Breast epithelium (tissue), 4 donors: ENCODE results near the gene IHH. TPM values are rescaled to one million over a fixed set of nuclear protein-coding genes. Genes with fewer than 3 reads are reported as not detected.

ENCODE experiments used
- DNase-seq, 2 donors: peaks; one replicate each; pipeline ENCODE4 v3.0.0-alpha.2; 2019; ENCODE audit warnings: low spot score in 2 of 2
- H3K27ac ChIP-seq, 2 donors: fragments of 200-600 bp; sonication (generic) in 1 of 2; one replicate each; pipeline ENCODE4 v1.5.1; 2016 to 2019; ENCODE audit warnings: mild to moderate bottlenecking in 1 of 2
- H3K27me3 ChIP-seq, 2 donors: fragments of 200-600 bp; sonication (generic) in 1 of 2; one replicate each; pipeline versions ENCODE4 v1.5.1 to v1.6.0; 2017 to 2019; ENCODE audit warnings: control low read depth in 1 of 2, mild to moderate bottlenecking in 1 of 2
- H3K36me3 ChIP-seq: fragments of 200-600 bp; one replicate; pipeline ENCODE4 v1.5.1; 2019
- H3K4me1 ChIP-seq, 2 donors: fragments of 200-600 bp; sonication (generic); one replicate each; pipeline ENCODE4 v1.5.1; 2016 to 2019; ENCODE audit warnings: control low read depth in 1 of 2
- H3K4me3 ChIP-seq, 3 donors: fragments of 200-600 bp; sonication (generic); 1 replicate in 2 of 3; 2 replicates in 1 of 3; pipeline ENCODE4 v1.5.1; 2016 to 2019; ENCODE audit warnings: mild to moderate bottlenecking in 3 of 3, moderate library complexity in 2 of 3
- H3K9me3 ChIP-seq, 2 donors: fragments of 200-600 bp; sonication (generic) in 1 of 2; one replicate each; pipeline ENCODE4 v1.5.1; 2016 to 2019; ENCODE audit warnings: control low read depth in 1 of 2
- CTCF ChIP-seq, 3 donors: fragments of 450-650 bp; IDR thresholded peaks; one replicate each; pipeline ENCODE4 v1.5.1; 2016 to 2017; ENCODE audit warnings: antibody characterized with exemption in 3 of 3, mild to moderate bottlenecking in 3 of 3, moderate library complexity in 3 of 3
- POLR2A ChIP-seq: fragments of 450-650 bp; IDR thresholded peaks from one replicate; pipeline ENCODE4 v1.6.1; 2016; ENCODE audit warnings: antibody characterized with exemption, mild to moderate bottlenecking, moderate library complexity
- POLR2AphosphoS5 ChIP-seq, 3 donors: sonication (generic); formaldehyde crosslinking; IDR thresholded peaks; one replicate each; pipeline ENCODE4 v1.6.1; 2017; ENCODE audit warnings: antibody characterized with exemption in 3 of 3
- intact Hi-C: fragments of 100-400 bp; cut with DNase I; formaldehyde crosslinking; loops from one replicate; pipeline ENCODE4 v1.15.1; 2023; ENCODE audit warnings: low total_unique reads
- total RNA-seq, 3 donors: library from RNA; depleted of rRNA; stranded (reverse); fragments of >200 nt; gene quantifications; one replicate each; pipeline ENCODE4 v1.1.0, GENCODE V29; 2016

The IHH gene
- total RNA-seq, 3 donors from 2014 or later, result 0.16 to 0.66 TPM; not detected in 1

- Histone ChIP-seq H3K36me3 (no peaks in the 10 kb centered on the region), H3K27me3 (no peaks in the 10 kb centered on the region), H3K27ac (no peak overlapping the region), H3K9me3 (no peaks in the 10 kb centered on the region), H3K4me3 (no peak overlapping the region), H3K4me1 (no peaks in the 10 kb centered on the region)
- no peak for DNase-seq
- no peak for TF ChIP-seq POLR2AphosphoS5 (IDR thresholded peaks at IDR 0.05)
- peak; percentile 42 to 60 (median 51) for TF ChIP-seq CTCF (IDR thresholded peaks at IDR 0.05)
- intact Hi-C loops, result no loop called here
Measured at GRCh38 chr2:219104107-219105035, 43.6 kb upstream of the IHH start.

- DNase-seq, result no peak
- H3K4me3 ChIP-seq, result no peak overlapping the region
- H3K4me1 ChIP-seq, result no peaks in the 10 kb centered on the region
- no peaks in the 10 kb centered on the region for H3K9me3 ChIP-seq
- TF ChIP-seq POLR2A (no peak), POLR2AphosphoS5 (IDR thresholded peaks at IDR 0.05) (no peak), CTCF (IDR thresholded peaks at IDR 0.05) (no peak)
- no peaks in the 10 kb centered on the region for H3K36me3 ChIP-seq
- H3K27ac ChIP-seq, result no peak overlapping the region
- no peaks in the 10 kb centered on the region for H3K27me3 ChIP-seq
- intact Hi-C loops, result no loop called here
Measured at GRCh38 chr2:219099329-219099728, 38.6 kb upstream of the IHH start.

GRCh38 chr2:219095406-219095935, 34.8 kb upstream of the IHH start:
- H3K9me3 ChIP-seq, result no peaks in the 10 kb centered on the region
- no peak for TF ChIP-seq CTCF (IDR thresholded peaks at IDR 0.05)
- no peak for TF ChIP-seq POLR2A
- no peak for TF ChIP-seq POLR2AphosphoS5 (IDR thresholded peaks at IDR 0.05)
- no peak overlapping the region for H3K27ac ChIP-seq
- H3K4me1 ChIP-seq, result no peaks in the 10 kb centered on the region
- no peak overlapping the region for H3K4me3 ChIP-seq
- no peak for DNase-seq
- no peaks in the 10 kb centered on the region for H3K27me3 ChIP-seq
- intact Hi-C loops, result no loop called here
- no peaks in the 10 kb centered on the region for H3K36me3 ChIP-seq

GRCh38 chr2:219094171-219094570, 33.5 kb upstream of the IHH start:
- no peaks in the 10 kb centered on the region for H3K36me3 ChIP-seq
- no peak for DNase-seq
- H3K9me3 ChIP-seq, result no peaks in the 10 kb centered on the region
- TF ChIP-seq POLR2AphosphoS5 (IDR thresholded peaks at IDR 0.05) (no peak), POLR2A (no peak), CTCF (IDR thresholded peaks at IDR 0.05) (no peak)
- no peaks in the 10 kb centered on the region for H3K27me3 ChIP-seq
- no peak overlapping the region for H3K27ac ChIP-seq
- intact Hi-C loops, result no loop called here
- no peaks in the 10 kb centered on the region for H3K4me1 ChIP-seq
- H3K4me3 ChIP-seq, result no peak overlapping the region
